Activated naive CD8-positive, alpha-beta T cell treated with anti-CD3 and anti-CD28 coated beads for 36 hours (primary cell): ENCODE measurements around the gene PRR9. TPM values are rescaled to one million over a fixed set of nuclear protein-coding genes. Genes with fewer than 3 reads are reported as not detected.

ENCODE experiments used
- DNase-seq: peaks from one replicate; pipeline ENCODE4 v3.0.0; 2021
- H3K27ac Mint-ChIP-seq: one replicate; pipeline ENCODE4 v1.8.0; 2022; ENCODE audit warnings: mild to moderate bottlenecking, moderate library complexity, mixed read lengths
- H3K27me3 Mint-ChIP-seq: one replicate; pipeline ENCODE4 v1.8.0; 2022; ENCODE audit warnings: mild to moderate bottlenecking, mixed read lengths
- H3K36me3 Mint-ChIP-seq: one replicate; pipeline ENCODE4 v1.8.0; 2021; ENCODE audit warnings: mild to moderate bottlenecking, mixed read lengths
- H3K4me1 Mint-ChIP-seq: one replicate; pipeline ENCODE4 v1.8.0; 2021; ENCODE audit warnings: mixed read lengths
- H3K4me3 Mint-ChIP-seq: one replicate; pipeline ENCODE4 v1.8.0; 2022; ENCODE audit warnings: mild to moderate bottlenecking, moderate library complexity, mixed read lengths
- H3K9me3 Mint-ChIP-seq: one replicate; pipeline ENCODE4 v1.8.0; 2022; ENCODE audit warnings: mixed read lengths
- total RNA-seq, 2 experiments: library from RNA; stranded (reverse); gene quantifications; one replicate each; pipeline ENCODE4 v1.2.3, GENCODE V29; 2021

Gene PRR9
- total RNA-seq, 2 experiments from 2014 or later: not detected

GRCh38 chr1:153248176-153248879 is 30.9 kb downstream of the PRR9 start:
- no peak overlapping the region for H3K27ac Mint-ChIP-seq
- no peaks in the 10 kb centered on the region for H3K36me3 Mint-ChIP-seq
- no peaks in the 10 kb centered on the region for H3K9me3 Mint-ChIP-seq
- H3K27me3 Mint-ChIP-seq: peaks cover 32% of the 10 kb centered on the region
- no peak overlapping the region for H3K4me3 Mint-ChIP-seq
- no peaks in the 10 kb centered on the region for H3K4me1 Mint-ChIP-seq
- no peak for DNase-seq

DNA sequence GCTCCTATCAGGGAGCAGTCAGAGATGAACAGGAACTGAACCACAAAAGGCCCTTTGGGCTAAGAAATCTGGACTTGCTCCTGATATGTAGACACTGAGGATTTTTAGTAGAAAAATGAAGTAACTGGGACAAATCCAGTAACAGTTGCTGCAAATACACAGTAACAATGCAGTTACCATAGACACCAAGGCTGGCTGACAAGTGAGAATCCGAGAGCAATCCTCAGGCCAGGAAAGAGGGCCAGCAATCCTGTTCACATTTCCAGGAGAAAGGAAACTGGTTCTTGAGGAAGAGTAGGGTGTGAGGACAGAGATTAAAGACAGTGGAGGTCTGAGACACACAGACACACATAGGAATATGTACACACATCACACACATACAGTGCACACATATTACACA is 32.8 kb downstream of the PRR9 start:
- no peak for DNase-seq
- Mint-ChIP-seq H3K36me3 (no peaks in the 10 kb centered on the region), H3K4me3 (no peak overlapping the region), H3K27ac (no peak overlapping the region), H3K4me1 (no peaks in the 10 kb centered on the region), H3K9me3 (no peaks in the 10 kb centered on the region), H3K27me3 (peaks cover 35% of the 10 kb centered on the region)

DNA sequence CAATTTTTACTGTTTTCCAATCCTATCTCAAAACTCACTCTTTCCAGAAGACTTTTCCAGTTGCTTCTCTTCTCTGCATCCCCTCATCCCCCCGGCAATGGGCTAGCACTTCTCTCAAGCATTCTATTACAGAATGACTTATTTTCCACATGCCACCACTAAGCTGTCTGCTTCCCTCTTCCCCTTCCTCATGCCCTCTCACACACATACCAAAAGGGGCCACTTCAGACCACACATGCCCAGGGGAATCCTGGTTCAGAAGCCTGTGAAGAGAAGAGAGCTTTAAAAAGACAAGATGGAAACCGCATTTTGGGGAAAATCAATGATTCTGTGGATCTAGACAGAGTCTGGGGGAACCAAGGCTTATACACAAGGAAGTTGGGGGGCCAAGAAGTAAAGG is 33.7 kb downstream of the PRR9 start:
- no peak overlapping the region for H3K4me3 Mint-ChIP-seq
- no peaks in the 10 kb centered on the region for H3K9me3 Mint-ChIP-seq
- no peaks in the 10 kb centered on the region for H3K4me1 Mint-ChIP-seq
- no peak for DNase-seq
- no peaks in the 10 kb centered on the region for H3K36me3 Mint-ChIP-seq
- H3K27me3 Mint-ChIP-seq: peaks cover 40% of the 10 kb centered on the region
- H3K27ac Mint-ChIP-seq: no peak overlapping the region

GRCh38 chr1:153251562-153251961 is 34.2 kb downstream of the PRR9 start:
- H3K36me3 Mint-ChIP-seq: no peaks in the 10 kb centered on the region
- peaks cover 38% of the 10 kb centered on the region for H3K27me3 Mint-ChIP-seq
- no peak for DNase-seq
- H3K9me3 Mint-ChIP-seq: no peaks in the 10 kb centered on the region
- no peak overlapping the region for H3K4me3 Mint-ChIP-seq
- H3K4me1 Mint-ChIP-seq: no peaks in the 10 kb centered on the region
- no peak overlapping the region for H3K27ac Mint-ChIP-seq

DNA sequence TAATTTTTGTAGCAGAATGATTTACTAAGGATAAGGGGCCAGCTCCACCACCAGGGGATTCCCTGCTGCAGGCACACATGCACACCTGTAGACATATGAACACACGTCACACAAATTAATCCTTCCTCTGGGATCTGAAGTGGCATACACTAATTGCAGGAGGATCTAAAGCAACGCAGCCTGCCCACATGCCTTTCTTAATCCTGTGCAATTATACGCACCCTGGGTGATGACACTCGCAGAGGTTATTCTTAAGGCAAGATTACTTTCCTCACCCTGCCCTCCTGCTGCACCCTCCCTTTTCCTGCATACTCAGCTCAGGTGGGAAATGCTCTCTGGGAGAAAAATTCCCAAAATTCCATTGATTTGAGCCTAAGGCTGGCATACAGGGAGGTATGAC is 34.6 kb downstream of the PRR9 start:
- Mint-ChIP-seq H3K4me3 (no peak overlapping the region), H3K4me1 (no peaks in the 10 kb centered on the region), H3K27me3 (peaks cover 38% of the 10 kb centered on the region), H3K36me3 (no peaks in the 10 kb centered on the region), H3K9me3 (no peaks in the 10 kb centered on the region), H3K27ac (no peak overlapping the region)
- DNase-seq: no peak

DNA sequence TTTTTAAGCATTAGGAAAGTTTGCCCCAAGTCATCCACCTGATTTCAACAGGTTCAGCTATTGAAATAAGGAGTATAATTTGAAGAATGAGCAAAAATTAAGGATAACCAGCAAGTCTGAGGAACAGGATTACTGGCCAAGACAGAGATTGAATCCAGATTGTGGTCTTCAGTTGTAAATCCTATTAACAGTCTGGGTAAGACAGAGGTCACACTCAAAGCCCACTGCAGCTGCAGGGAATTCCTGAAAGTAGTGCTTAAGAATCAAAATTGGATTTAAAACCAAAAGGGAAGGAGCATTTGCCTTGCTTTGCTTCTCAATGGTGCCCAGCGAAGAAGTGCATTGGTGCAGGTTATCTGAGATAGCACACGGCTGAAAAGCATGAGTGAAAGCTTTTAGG is 35.7 kb downstream of the PRR9 start:
- Mint-ChIP-seq H3K4me1 (no peaks in the 10 kb centered on the region), H3K27me3 (peaks cover 30% of the 10 kb centered on the region), H3K9me3 (no peaks in the 10 kb centered on the region), H3K27ac (no peak overlapping the region), H3K4me3 (no peak overlapping the region), H3K36me3 (no peaks in the 10 kb centered on the region)
- no peak for DNase-seq

DNA sequence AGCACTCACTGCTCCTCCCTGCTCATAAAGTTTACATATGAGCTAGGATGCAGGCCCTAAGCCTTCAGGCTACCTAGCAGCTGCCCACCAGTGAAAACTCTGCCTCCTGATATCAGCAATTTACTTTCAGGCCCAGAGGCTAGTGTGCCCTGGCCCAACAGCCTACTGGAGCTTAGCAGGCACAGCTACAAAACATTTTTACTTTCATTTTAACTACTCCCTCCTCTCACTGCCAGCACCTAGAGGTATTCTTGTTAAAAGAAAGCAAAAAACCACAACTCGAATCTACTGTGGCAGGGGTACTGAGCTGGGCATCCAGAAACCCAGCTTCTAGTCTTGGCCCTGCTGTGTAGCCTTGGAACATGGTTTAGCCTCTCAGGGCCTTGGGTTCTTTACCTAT is 36.3 kb downstream of the PRR9 start:
- H3K4me3 Mint-ChIP-seq: no peak overlapping the region

GRCh38 chr1:153259387-153259786 is 42.0 kb downstream of the PRR9 start, which contains the start of gene LORICRIN:
LORICRIN (plus strand) TSS chr1:153259687; CDS start chr1:153260950, 1,263 bp downstream.
- Mint-ChIP-seq H3K9me3 (no peaks in the 10 kb centered on the region), H3K36me3 (no peaks in the 10 kb centered on the region), H3K4me1 (peaks cover 25% of the 10 kb centered on the region), H3K4me3 (peak within 1 kb of the TSS; percentile 60), H3K27me3 (peaks cover 49% of the 10 kb centered on the region), H3K27ac (peak within 1 kb of the TSS; percentile 52)
- DNase-seq: no peak

More for the DNA sequence above, 36.3 kb downstream of the PRR9 start:
- DNase-seq: no peak
- Mint-ChIP-seq H3K27me3 (peaks cover 30% of the 10 kb centered on the region), H3K4me1 (no peaks in the 10 kb centered on the region), H3K36me3 (no peaks in the 10 kb centered on the region), H3K27ac (no peak overlapping the region), H3K9me3 (no peaks in the 10 kb centered on the region)

GRCh38 chr1:153260585-153261280 is 43.3 kb downstream of the PRR9 start:
- no peaks in the 10 kb centered on the region for H3K36me3 Mint-ChIP-seq
- peak; percentile 13 for DNase-seq
- H3K9me3 Mint-ChIP-seq: no peaks in the 10 kb centered on the region
- H3K27ac Mint-ChIP-seq: peak overlapping the region; percentile 52
- peaks cover 25% of the 10 kb centered on the region for H3K4me1 Mint-ChIP-seq
- H3K4me3 Mint-ChIP-seq: peak overlapping the region; percentile 60
- H3K27me3 Mint-ChIP-seq: peaks cover 52% of the 10 kb centered on the region

DNA sequence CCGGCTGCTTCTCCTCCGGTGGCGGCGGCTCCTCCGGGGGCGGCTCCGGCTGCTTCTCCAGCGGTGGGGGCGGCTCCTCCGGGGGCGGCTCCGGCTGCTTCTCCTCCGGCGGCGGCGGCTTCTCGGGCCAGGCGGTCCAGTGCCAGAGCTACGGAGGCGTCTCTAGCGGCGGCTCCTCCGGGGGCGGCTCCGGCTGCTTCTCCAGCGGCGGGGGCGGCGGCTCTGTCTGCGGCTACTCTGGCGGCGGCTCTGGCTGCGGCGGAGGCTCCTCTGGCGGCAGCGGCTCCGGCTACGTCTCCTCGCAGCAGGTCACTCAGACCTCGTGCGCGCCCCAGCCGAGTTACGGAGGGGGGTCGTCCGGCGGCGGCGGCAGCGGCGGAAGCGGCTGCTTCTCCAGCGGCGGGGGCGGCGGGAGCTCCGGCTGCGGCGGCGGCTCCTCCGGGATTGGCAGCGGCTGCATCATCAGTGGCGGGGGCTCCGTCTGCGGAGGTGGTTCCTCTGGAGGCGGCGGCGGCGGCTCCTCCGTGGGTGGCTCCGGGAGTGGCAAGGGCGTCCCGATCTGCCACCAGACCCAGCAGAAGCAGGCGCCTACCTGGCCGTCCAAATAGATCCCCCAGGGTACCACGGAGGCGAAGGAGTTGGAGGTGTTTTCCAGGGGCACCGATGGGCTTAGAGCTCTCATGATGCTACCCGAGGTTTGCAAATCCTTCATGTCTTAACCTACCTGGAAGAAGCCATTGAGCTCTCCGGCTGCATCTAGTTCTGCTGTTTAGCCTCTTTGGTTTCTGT is 44.1 kb downstream of the PRR9 start:
- peaks cover 25% of the 10 kb centered on the region for H3K4me1 Mint-ChIP-seq
- DNase-seq: peak; percentile 14
- H3K27ac Mint-ChIP-seq: no peak overlapping the region
- peak overlapping the region; percentile 57 for H3K4me3 Mint-ChIP-seq
- H3K36me3 Mint-ChIP-seq: no peaks in the 10 kb centered on the region
- no peaks in the 10 kb centered on the region for H3K9me3 Mint-ChIP-seq
- peaks cover 57% of the 10 kb centered on the region for H3K27me3 Mint-ChIP-seq

- peaks cover 25% of the 10 kb centered on the region for H3K4me1 Mint-ChIP-seq
- H3K36me3 Mint-ChIP-seq: no peaks in the 10 kb centered on the region
- H3K27ac Mint-ChIP-seq: no peak overlapping the region
- H3K4me3 Mint-ChIP-seq: peak overlapping the region; percentile 57
- H3K27me3 Mint-ChIP-seq: peaks cover 62% of the 10 kb centered on the region
- no peak for DNase-seq
- H3K9me3 Mint-ChIP-seq: no peaks in the 10 kb centered on the region
Measured at GRCh38 chr1:153262070-153262366, 44.6 kb downstream of the PRR9 start.

DNA sequence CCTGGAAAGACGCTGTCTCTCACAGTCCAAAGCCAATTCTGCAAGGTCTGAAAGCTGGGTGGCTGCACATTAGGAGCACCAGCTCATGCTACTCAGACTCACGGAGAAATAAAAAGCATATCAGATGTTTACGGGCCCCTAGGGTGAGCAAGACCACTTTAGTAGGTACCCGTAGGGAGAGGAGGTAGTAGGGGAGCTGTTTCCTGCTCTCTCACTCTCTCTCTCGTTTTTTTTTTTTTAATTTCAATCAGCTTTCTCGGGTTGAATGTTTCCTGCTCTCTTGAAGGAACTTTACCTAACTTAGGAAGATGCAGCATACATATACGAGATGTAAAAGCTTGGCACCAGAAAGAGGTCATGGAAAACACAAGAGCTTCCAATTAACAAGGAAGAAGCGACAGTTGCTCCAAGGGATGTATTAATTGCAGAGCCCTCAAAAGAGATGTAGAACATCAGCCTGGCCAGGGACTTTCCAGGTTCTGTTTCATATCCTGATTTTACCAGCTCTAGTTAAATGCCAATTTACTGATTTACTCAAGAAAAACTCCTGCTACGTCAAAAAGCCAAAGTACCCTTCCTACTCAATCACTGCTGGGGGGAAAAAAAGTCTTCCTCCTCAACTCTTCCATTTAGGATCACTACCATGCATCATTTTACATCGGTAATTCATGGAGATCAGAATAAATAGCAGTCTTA is 45.2 kb downstream of the PRR9 start:
- Mint-ChIP-seq H3K4me1 (peaks cover 25% of the 10 kb centered on the region), H3K36me3 (no peaks in the 10 kb centered on the region), H3K4me3 (peak overlapping the region; percentile 57), H3K27me3 (peaks cover 66% of the 10 kb centered on the region), H3K9me3 (no peaks in the 10 kb centered on the region), H3K27ac (no peak overlapping the region)
- DNase-seq: no peak

GRCh38 chr1:153265457-153265856 is 48.1 kb downstream of the PRR9 start:
- Mint-ChIP-seq H3K27me3 (peaks cover 80% of the 10 kb centered on the region), H3K4me3 (no peak overlapping the region), H3K4me1 (peaks cover 22% of the 10 kb centered on the region), H3K36me3 (no peaks in the 10 kb centered on the region), H3K27ac (no peak overlapping the region), H3K9me3 (no peaks in the 10 kb centered on the region)
- no peak for DNase-seq
